Left ventricle myocardium inferior (tissue), 1 donor: ENCODE measurements around the gene LRRFIP1. TPM values are rescaled to one million over a fixed set of nuclear protein-coding genes. Genes with fewer than 3 reads are reported as not detected.

Experiments used
- DNase-seq: peaks from one replicate; pipeline ENCODE4 v3.0.0-alpha.2; 2020
- H3K27ac ChIP-seq: fragments of 200-600 bp; replicated peaks from 2 replicates; pipeline ENCODE4 v1.8.0; 2021
- H3K27me3 ChIP-seq: fragments of 200-600 bp; 2 replicates; pipeline ENCODE4 v1.8.0; 2021; ENCODE audit warnings: low read depth
- H3K36me3 ChIP-seq: fragments of 200-600 bp; 2 replicates; pipeline ENCODE4 v1.8.0; 2021
- H3K4me1 ChIP-seq: fragments of 200-600 bp; 2 replicates; pipeline ENCODE4 v1.8.0; 2021
- H3K4me3 ChIP-seq: fragments of 200-600 bp; 2 replicates; pipeline ENCODE4 v1.8.0; 2021; ENCODE audit warnings: mild to moderate bottlenecking, moderate library complexity
- H3K9me3 ChIP-seq: fragments of 200-600 bp; replicated peaks from 2 replicates; pipeline ENCODE4 v1.8.0; 2021
- CTCF ChIP-seq: fragments of 200-600 bp; IDR thresholded peaks from 2 replicates; pipeline ENCODE4 v1.8.0; 2021; ENCODE audit warnings: antibody characterized with exemption, mild to moderate bottlenecking, borderline replicate concordance
- intact Hi-C: fragments of 100-400 bp; cut with micrococcal nuclease; formaldehyde crosslinking; loops from one replicate; pipeline ENCODE4 v1.11.0; 2022
- total RNA-seq: library from RNA; stranded (reverse); fragmentation: NEBNext Ultra II Directional; extraction: Animal tissue kit (Norgen Biotek cat#: 25700); gene quantifications from one replicate; pipeline ENCODE4 v1.2.1, GENCODE V29; 2021
- donor health status: DM: no; HTN: yes; CAD: no; lungs with severe emphysema.

LRRFIP1 gene
- total RNA-seq, 1 donor from 2014 or later = 97.1 TPM

- intact Hi-C loops = no loop called here
- no peak for DNase-seq
- no peak overlapping the region for H3K4me3 ChIP-seq
- no peaks in the 10 kb centered on the region for H3K9me3 ChIP-seq
- TF ChIP-seq CTCF = no peak
- no peaks in the 10 kb centered on the region for H3K27me3 ChIP-seq
- no peak overlapping the region for H3K27ac ChIP-seq
- peaks cover 21% of the 10 kb centered on the region for H3K36me3 ChIP-seq
- peaks cover 94% of the 10 kb centered on the region for H3K4me1 ChIP-seq
These were observed 15.7 kb downstream of the LRRFIP1 start for GRCh38 chr2:237643066-237643465.

- Histone ChIP-seq H3K27me3 (no peaks in the 10 kb centered on the region), H3K27ac (no peak overlapping the region), H3K9me3 (no peaks in the 10 kb centered on the region), H3K4me1 (peaks cover 94% of the 10 kb centered on the region), H3K36me3 (peaks cover 21% of the 10 kb centered on the region), H3K4me3 (no peak overlapping the region)
- intact Hi-C loops = no loop called here
- DNase-seq = no peak
- TF ChIP-seq CTCF = no peak
These were observed 16.4 kb downstream of the LRRFIP1 start for GRCh38 chr2:237643582-237644380.

- no peak overlapping the region for H3K27ac ChIP-seq
- no peak for TF ChIP-seq CTCF
- H3K36me3 ChIP-seq = peaks cover 21% of the 10 kb centered on the region
- no peaks in the 10 kb centered on the region for H3K9me3 ChIP-seq
- H3K4me3 ChIP-seq = no peak overlapping the region
- intact Hi-C loops = no loop called here
- H3K27me3 ChIP-seq = no peaks in the 10 kb centered on the region
- peaks cover 94% of the 10 kb centered on the region for H3K4me1 ChIP-seq
- DNase-seq = no peak
These were observed 17.0 kb downstream of the LRRFIP1 start for GRCh38 chr2:237644381-237644703.

GRCh38 chr2:237645261-237645660 lies 17.9 kb downstream of the LRRFIP1 start:
- Histone ChIP-seq H3K36me3 (peaks cover 21% of the 10 kb centered on the region), H3K4me1 (peaks cover 94% of the 10 kb centered on the region), H3K27me3 (no peaks in the 10 kb centered on the region), H3K4me3 (no peak overlapping the region), H3K9me3 (no peaks in the 10 kb centered on the region), H3K27ac (no peak overlapping the region)
- DNase-seq = no peak
- no peak for TF ChIP-seq CTCF
- intact Hi-C loops = no loop called here

- Histone ChIP-seq H3K9me3 (no peaks in the 10 kb centered on the region), H3K27ac (peak overlapping the region; percentile 72), H3K27me3 (no peaks in the 10 kb centered on the region), H3K36me3 (peaks cover 14% of the 10 kb centered on the region), H3K4me3 (no peak overlapping the region), H3K4me1 (peaks cover 91% of the 10 kb centered on the region)
- DNase-seq = no peak
- no peak for TF ChIP-seq CTCF
- intact Hi-C loops = no loop called here
These were observed 20.0 kb downstream of the LRRFIP1 start for GRCh38 chr2:237647176-237648015.
